ENCODE data around the gene TBX10. TPM values are rescaled to one million over a fixed set of nuclear protein-coding genes. Genes with fewer than 3 reads are reported as not detected.
"Not testable (repeated sequence)": the region's sequence is repeated elsewhere in the genome, so short reads cannot be mapped to it uniquely, and the experiment has no call there.

Gene TBX10
- total RNA-seq, 1 experiment from 2014 or later, result not detected

DNA sequence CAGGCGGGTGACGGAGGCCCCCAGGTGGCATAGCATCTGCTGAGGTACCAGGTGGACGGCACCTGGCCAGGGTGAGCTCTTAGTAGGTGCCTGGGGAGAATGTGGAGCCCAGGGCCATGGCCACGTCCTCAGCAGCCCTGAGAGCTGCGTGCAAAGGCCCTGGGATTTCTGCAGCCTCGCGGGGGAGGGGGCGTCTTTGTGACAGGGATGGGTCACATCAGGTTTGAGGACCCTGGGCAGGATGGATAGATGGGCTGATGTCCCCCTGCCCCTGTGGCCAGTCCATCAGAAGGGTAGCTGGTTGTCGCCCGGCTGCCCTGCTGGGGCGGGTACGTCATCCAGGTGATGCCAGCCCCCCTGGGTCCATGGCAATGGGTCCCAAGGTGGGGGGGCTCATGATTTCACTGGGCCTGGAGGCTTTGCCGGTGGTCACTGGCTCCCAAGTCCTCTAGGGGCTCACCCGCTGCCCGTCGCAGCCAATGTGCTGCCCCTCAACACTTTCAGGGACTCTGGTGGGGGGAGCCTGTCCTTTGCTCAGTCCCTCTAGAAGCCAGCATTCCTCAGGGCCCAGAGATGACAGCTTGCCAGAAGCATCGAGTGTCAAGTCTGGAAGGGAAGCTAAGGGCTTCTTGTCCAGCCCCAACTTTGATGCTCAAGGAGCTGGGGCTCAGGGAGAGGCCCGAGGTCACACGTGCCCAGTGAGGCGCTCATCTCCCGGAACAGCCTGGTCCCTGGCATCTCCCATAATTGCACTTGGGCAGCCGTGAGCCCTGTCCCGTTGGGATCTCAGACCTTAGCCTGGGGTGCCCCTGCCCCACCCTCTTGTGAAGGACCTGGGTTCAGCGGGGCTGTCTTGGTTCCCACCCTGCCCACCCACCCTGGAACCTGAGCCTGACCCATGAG, 777 bp downstream of the TBX10 start:
- in situ Hi-C loops (cut with HindIII; ENCODE audit: low pct_unique_long_range_greater_than_20kb, low sequenced_read_pairs), result no loop called here
- no peak for DNase-seq (ENCODE audit: low read depth, low spot score)

DNA sequence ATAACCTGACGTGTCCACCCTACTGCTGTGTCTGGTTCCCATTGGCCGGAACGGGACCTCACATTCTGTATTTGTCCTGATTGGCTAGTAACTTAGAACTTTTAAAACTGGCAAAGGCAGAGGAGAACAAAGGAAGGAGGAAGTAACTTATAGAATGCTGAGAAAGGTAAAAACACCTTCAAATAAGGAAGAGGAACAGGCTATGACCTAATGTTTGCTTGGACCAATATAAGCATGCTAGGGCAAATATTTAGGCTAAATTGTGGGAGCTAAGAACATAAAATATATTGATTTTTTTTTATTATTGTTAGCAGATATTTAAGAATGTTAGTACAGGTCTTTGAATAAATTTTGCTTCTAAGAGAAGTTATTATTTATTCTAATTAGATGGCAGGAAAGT, 2.1 kb downstream of the TBX10 start:
- DNase-seq (ENCODE audit: low read depth, low spot score); in situ Hi-C loops (cut with HindIII; ENCODE audit: low pct_unique_long_range_greater_than_20kb, low sequenced_read_pairs): not testable (repeated sequence)

DNA sequence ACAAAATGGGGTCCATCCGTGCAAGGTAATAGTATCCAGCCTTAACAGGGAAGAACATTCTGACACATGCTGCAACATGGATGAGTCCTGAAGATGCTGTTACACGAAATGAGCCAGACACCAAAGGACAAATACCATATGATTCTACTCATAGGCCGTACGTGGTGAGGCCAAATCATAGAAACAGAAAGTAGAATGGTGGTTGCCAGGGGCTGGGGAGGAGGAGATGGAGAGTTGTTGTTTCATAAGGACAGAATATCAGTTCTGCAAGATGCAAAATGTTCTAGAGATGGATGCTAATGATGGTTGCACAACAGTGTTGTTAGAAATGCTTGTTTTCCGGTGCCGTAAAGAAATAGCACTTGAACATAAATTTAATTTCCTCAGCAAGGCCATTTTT, 2.6 kb downstream of the TBX10 start:
- DNase-seq (ENCODE audit: low read depth, low spot score), result no peak
- in situ Hi-C loops (cut with HindIII; ENCODE audit: low pct_unique_long_range_greater_than_20kb, low sequenced_read_pairs), result no loop called here

DNA sequence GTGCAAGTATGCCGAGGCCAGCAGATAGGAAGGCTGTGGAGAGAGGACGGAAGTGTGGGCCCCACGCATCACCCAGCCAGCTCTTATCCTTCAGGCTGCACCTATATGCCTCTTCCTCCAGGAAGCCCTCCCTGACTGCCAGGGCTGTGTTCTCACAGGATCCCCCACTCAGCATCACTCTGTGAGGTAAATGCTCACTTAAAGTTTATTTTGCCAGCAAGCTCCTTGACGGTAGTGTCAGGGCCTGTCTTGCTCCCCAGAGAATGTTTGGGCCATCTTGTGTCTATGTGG, 4.4 kb downstream of the TBX10 start:
- DNase-seq (ENCODE audit: low read depth, low spot score), result no peak
- in situ Hi-C loops (cut with HindIII; ENCODE audit: low pct_unique_long_range_greater_than_20kb, low sequenced_read_pairs), result no loop called here

DNA sequence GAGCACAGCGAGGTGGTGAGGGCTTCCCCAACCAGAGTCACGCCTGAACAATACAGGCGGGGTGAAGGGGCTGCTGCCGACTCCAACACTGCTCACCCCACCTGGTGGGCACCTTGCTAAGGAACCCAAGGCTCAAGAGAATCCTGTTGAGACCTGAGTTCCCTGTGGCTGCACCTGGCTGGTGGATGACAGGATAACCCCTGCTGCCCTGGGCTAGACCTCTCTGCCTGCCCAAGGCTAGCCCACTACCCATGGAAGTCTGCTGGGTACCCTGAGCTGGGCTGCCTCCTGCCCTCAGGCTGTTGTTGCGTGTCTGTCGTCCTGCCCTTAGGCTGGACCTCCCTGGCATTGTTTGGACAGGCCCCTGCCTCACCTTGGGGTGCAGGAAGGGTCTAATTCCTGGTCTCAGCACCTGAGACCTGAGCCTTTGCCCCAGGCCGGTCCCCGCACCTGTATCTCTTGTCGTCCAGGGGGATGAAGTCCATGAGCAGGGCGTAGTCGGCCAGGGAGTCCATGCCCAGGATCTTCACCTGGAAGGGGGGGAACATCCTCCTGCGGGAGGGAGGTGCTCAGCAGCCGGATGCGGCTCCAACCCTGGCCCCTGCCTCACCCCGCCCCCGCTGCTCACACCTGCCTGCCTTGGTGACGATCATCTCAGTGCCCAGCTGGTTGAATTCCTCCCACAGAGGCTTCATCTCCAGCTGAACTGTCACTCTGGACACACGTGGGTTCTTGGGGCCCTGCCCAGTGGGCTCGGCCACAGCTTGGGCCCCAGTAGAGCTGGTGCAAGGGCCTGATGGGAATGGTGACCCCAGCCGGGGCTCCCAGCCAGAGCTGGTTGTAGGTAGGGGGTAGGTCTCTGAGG, 5.0 kb downstream of the TBX10 start:
- in situ Hi-C loops (cut with HindIII; ENCODE audit: low pct_unique_long_range_greater_than_20kb, low sequenced_read_pairs), result no loop called here
- DNase-seq (ENCODE audit: low read depth, low spot score), result no peak

DNA sequence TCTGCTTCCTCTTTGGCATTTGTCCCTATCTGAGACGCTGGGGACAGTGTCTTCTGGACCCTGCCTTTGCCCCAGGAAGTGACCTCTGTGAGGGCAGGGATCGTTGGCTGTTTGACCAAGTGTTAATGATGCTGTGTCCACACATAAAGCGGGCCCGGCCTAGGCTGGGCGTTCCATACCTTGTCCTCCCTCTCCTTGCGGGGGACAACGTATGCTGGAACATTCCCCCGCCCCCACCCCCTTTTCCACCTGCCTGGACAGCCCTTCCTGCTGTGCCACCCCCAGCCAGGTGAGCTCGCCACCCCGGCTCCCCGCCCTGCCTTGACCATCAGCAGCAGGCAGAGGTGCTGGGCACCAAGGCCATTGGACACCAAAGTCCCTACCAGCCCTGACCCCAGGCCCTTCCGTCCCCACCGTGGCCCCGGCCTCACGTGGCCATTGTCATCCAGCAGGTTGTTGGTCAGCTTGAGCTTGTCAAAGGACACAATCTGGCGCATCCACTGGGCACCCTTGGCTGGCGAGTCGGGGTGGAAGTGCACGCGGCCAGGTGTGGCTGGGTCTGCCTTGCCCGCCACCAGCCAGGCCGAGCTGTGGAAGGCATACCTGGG, 5.7 kb downstream of the TBX10 start:
- DNase-seq (ENCODE audit: low read depth, low spot score), result no peak
- in situ Hi-C loops (cut with HindIII; ENCODE audit: low pct_unique_long_range_greater_than_20kb, low sequenced_read_pairs), result no loop called here

DNA sequence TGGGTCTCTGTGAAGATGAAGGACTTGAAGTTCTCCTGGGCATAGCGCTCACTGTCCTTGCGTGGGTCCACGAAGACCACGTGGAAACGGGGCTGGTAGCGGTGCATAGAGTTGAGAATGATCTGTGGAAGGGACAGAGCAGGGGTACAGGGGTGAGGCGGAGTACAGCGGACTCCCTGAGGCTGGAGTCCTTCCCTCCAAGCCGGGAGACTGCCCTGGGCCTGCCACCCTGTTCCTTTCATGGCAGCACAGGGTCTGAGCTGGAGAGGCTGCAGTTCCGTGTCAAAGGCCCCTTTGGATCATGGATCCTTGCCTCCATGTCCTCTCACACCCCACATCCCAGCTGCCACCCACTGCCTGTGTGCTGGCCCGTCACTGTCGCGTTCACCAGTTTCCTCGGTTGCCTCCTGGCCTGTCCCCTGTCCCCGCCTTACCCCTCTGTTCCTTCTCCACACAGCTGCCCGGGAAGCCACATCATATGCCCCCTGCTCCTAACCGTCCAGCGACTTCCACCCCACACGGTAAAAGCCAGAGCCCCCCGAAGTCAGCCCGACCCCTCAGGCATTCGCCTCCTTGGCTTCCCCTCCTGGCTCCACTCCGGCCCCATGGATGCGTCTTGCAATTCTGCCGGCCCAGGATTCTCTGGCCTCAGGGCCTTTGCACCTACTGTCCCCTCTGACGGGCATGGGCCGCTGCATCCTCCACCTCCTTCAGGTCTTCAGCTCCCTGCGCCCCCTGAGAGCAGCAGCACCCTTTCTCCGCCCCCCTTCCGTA, 6.4 kb downstream of the TBX10 start:
- no peak for DNase-seq (ENCODE audit: low read depth, low spot score)
- in situ Hi-C loops (cut with HindIII; ENCODE audit: low pct_unique_long_range_greater_than_20kb, low sequenced_read_pairs), result no loop called here

DNA sequence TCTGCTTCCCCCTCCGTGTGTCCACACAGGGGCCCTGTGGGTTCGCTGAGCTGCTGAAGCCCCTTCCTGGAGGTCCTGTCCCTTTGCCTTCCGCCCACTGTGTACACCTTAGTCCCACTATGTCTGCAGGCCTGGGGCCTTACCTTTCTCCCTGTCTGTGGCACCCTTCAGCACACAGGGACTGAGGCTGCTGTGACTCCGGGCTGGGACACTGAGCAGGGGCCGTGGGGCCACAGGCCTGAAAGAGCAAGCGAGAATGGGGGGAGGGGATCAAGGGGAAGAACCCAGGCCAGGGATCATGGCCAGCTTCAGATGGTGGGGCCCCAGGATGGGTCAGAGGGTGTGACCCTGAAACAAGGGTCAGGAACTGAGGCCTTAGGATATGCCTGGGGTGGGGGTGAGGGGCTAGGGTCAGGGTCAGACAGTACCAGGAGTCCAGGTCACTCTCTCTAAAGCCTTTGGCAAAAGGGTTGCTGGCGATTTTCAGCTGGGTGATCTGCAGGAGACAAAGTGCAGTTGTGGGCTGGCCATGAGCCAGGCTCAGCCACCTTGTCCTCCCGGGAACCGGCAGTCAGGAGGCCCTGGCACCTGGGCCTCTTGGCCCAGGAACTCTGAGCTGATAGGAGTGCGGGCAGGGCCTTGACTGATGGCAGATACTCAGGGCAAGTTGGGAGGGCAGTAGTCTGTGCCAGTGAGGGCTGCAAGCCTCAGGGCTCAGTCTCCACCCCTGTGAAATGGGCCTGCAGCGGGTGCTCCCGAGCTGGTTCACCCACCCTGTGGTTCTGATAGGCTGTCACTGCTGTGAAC, 7.2 kb downstream of the TBX10 start:
- DNase-seq (ENCODE audit: low read depth, low spot score), result no peak
- in situ Hi-C loops (cut with HindIII; ENCODE audit: low pct_unique_long_range_greater_than_20kb, low sequenced_read_pairs), result no loop called here

DNA sequence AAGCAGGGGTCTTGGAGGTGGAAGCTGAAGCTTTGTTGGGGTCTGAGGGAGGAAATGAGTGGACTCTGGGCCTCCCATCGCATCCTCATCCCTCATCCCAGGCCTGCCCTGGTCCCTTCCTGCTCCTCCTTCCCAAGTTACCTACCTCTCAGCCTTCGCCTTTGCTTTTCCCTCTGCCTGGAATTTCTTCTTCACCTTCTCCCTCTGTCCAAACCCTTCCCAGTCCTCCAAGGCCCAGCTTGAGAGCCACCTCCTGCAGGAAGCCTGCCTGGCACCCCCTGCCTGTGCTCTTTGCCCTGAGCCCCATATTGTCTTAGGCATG, 7.7 kb downstream of the TBX10 start:
- DNase-seq (ENCODE audit: low read depth, low spot score), result no peak
- in situ Hi-C loops (cut with HindIII; ENCODE audit: low pct_unique_long_range_greater_than_20kb, low sequenced_read_pairs), result no loop called here

DNA sequence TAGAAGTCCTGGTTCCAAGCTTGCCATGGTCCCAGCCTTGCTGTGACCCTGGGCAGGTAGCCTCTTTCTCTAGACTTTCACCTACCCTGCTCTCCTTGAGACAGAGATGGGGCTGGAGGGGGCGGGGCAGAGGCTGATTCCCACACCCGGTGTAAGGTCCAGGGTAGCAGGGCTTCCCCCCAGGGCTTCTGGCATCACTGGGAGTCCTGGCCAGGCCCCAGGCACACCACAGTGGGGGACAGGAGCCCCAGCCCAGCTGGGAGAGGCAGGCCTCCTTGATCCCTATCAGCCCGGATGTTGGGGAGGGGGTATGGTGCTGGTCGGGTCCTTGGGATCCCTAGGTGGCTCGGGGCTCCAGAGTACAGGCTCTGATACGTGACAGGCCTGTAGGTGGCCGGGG, 8.2 kb downstream of the TBX10 start:
- in situ Hi-C loops (cut with HindIII; ENCODE audit: low pct_unique_long_range_greater_than_20kb, low sequenced_read_pairs), result no loop called here
- DNase-seq (ENCODE audit: low read depth, low spot score), result no peak

DNA sequence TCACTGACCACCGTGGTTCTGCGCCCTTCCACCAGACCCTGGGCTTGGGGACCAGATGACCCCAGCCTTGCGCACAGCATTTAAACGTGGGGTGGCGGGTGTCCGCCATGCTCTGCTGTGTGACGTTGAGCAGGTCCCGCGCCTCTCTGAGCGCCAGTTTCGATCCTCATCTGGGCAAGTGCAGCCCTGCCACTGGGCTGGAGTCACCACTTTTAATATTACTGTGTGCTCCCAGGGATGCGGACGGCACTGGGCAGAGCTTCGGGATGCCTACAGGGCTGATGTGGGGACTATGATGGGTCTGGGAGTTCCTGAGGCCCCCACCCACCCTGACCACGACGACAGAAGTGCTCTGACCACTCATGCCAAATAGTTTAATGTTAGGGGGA, 8.6 kb downstream of the TBX10 start:
- DNase-seq (ENCODE audit: low read depth, low spot score), result no peak
- in situ Hi-C loops (cut with HindIII; ENCODE audit: low pct_unique_long_range_greater_than_20kb, low sequenced_read_pairs), result no loop called here

DNA sequence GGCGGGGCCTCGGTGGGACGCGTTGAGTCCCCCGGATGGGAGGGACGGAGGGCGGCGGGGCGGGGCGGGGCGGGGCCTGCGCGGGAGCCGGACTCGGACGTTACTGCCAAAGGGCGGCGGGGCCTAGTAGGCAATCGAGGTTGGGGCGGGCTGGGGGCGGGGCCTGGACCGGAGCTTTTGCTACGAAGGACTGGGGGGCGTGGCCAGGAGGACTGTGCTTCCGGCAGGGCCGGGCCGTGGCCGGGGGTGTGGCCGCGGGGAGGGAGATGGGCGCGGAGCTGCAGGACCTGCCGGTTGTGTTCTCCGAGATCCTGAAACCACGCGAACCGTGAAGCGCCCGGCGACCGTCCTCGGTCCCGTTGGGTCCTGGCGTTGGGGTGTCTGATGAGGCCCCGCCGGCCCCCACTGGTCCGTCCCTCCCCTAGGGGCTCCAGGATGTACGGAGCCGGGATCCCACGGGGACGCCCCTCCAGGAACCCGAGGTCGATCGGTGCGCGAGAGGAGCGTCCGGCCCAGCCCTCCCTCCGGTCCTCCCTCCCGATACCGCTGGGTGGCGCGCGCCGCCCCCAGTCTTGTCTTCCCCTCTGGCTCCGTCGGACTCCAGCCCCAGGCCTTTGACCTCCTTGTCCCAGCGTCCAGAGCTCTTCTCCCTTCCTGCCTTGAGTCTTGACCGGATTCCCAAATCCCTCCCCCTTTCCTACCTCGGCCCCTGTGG, 9.2 kb downstream of the TBX10 start:
- in situ Hi-C loops (cut with HindIII; ENCODE audit: low pct_unique_long_range_greater_than_20kb, low sequenced_read_pairs), result no loop called here

DNA sequence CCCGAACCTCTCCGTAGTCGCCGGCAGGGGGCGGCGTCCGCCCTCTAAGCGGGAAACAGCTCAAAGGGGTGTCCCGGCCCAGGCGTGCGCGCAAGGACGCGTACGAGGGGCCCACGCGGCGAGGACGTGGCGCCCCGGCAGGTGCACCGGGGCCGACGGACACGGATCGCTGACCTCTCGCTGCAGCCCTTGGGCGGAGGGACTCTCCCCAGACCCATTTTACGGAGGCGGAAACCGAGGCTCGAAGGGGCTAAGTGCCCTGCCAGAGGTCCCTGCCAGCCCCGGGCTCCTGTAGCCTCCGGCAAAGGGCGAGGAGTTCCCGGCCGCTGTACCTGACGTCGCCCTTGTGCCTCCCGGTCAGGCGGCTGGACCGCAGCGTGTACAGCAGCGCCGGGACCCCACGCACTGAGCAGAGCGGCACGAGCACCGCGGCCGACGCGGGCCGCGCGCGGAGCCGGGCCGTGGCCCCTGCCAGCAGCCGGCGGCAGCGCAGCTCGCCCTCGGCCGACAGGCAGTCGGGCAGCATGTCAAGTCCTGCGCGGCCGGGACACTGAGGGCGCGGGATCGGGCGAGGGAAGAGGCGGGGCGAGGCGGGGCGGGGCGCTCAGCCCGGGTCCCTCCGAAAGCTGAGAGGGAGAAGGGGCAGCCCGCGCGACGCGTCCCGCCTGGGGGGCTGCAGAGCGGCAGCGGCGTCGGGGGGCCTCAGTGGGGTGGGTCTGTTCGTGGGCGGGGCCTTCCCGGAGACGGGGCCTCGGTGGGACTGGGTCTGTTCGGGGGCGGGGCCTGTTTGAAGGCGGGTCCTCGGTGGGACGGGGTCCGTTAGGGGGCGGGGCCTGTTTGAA, 10.0 kb downstream of the TBX10 start, which contains the start of gene NUDT8:
NUDT8 (minus strand) TSS at position 552 of the 842 bp plus-strand sequence; CDS start at position 526, 26 bp downstream.
- in situ Hi-C loops (cut with HindIII; ENCODE audit: low pct_unique_long_range_greater_than_20kb, low sequenced_read_pairs), result no loop called here
- DNase-seq (ENCODE audit: low read depth, low spot score), result peak; percentile 67

More for the DNA sequence above, 9.2 kb downstream of the TBX10 start:
- peak; percentile 94 for DNase-seq (ENCODE audit: low read depth, low spot score)

DNA sequence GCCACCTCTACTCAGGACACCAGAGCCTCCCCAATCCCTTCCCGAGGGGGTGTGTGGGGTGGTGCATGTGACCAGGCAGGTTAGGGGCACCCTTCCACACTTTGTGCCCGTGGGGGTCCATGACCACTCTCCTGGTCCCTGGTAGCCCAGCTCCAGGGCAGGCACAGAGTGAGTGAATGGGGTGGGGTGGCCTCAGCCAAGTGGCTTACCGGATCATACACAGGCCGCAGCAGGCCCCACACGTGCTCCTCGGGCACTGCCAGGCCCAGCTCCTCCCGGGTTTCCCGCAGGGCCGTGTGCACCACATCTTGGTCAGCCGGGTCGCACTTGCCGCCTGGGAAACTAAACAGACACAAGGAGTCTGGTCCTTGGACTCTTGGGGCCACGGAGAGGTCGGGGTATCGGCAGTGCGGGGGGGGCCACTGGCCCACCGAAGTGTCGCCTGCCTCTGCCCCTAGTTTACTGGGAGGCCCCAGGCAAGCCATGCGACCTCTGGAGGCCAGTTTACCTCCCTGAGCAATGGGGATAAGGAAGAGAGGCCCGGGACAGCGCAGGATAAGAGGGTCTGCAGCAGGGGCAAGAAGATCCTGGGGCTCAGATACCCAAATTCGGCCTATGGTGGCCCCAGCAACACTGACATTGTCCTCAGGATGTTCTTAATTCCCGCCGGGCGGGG, 10.7 kb downstream of the TBX10 start:
- no peak for DNase-seq (ENCODE audit: low read depth, low spot score)
- in situ Hi-C loops (cut with HindIII; ENCODE audit: low pct_unique_long_range_greater_than_20kb, low sequenced_read_pairs), result no loop called here
